Medulla oblongata (tissue), 1 donor: ENCODE data around the gene UTS2R.
"Not testable (repeated sequence)": the region's sequence is repeated elsewhere in the genome, so short reads cannot be mapped to it uniquely, and the experiment has no call there.

ENCODE experiments used
- DNase-seq: peaks from one replicate; pipeline ENCODE4 v3.0.0-alpha.2; 2015; ENCODE audit errors: extremely low spot score

The UTS2R gene

DNA sequence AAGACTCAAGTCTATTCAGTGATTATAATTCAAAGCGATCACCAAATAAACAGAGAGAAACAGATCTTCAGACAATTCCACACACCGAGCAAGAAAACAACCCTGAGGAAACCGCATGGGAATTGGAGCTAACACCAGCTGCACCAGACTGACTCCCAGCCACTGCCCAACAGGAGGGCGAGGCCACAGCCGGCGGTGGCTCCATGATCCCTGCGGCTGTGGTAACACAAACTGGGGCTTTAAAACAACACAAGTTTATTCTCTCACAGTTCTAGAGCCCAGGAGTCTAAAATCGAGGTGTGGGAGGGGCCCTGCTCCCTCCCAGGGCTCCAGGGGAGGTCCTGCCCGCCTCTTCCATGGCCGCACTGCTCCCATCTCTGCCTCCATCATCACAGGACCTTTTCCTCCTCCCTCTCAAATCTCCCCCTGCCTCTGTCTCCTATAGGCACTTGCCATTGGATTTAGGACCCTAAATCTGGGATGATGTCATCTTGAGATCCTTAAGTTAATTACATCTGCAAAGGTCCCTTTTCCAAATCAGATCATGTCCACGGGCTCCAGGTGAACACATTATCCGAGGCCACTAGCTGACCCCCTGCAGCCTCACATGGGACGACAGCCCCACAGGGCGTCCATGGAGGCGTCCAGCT lies 36.8 kb downstream of the UTS2R start:
- no peak for DNase-seq

GRCh38 chr17:82408938-82409318 lies 37.4 kb downstream of the UTS2R start:
- DNase-seq, result no peak

- DNase-seq, result no peak
Measured at GRCh38 chr17:82410014-82410716, 38.6 kb downstream of the UTS2R start.

DNA sequence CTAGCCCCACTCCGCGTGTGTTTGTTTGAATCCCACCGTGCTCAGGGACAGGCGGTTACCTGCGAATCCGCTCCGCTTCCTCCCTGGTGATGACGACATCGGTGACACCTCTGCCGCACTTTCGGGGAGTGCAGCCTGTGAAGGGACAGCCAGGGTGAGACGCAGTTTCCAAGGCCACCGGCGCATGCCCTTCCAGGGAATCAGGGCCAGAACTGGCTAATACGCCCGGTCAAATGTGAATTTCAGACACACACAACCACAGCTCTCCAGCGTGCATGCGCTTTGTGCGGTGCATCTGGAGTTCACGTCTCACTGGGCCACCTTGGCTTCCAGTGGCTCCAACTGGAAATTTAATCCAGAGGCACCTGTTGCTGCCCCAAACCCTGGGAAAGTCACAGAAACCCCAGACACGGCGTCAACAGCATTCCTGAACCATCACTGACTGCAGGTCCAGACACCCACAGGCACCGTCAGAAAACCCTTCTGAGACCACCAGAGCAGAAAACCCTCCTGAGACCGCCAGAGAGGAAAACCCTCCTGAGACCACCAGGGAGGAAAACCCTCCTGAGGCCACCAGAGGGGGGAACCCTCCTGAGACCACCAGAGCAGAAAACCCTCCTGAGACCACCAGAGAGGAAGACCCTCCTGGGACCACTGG lies 40.0 kb downstream of the UTS2R start:
- no peak for DNase-seq

GRCh38 chr17:82412081-82412480 lies 40.5 kb downstream of the UTS2R start:
- not testable (repeated sequence) for DNase-seq

DNA sequence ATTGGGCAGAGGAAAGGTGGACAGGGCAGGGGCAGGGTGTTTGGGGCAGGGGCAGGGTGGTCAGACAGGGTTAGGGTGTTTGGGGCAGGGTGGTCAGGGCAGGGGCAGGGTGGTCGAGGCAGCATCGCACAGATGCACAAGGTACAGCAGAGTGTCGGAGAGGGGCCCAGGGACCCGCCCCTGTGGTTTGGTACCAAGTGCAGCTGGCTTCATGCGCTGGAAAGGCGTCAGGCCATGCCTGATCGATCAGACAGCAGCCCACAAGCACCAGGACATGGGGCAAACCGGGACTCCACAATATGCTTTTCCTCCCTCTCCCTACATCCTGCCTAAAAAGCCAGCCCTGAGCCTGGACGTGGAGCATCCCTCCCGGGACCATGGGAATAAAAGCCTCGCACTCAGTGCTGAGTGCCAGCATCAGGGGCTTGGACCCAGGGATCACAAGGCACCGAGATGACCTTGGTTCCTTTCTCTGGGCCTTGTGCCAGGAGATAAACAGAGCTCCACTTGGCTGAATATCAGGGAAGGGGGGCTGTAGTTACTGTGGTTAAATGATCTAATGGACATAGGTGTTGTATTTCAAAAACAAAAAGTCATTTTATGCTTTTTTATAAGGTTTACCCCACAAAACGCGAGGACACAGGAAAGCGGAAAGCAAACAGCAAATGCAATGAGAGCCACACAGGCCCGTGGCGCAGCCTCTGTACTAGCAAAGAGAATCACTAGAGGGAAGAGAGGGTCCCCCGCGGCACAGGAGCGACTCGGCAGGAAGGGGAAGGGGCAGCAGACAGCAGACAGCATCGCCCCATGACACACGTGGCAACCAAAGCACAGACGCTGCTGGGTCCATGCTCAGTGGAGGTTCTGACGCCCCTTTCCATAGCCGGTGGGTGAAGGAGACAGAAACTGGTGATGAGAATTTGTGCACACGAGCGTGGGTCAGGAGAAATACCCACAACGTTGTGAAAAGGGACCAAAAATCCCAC lies 41.3 kb downstream of the UTS2R start:
- no peak for DNase-seq

DNA sequence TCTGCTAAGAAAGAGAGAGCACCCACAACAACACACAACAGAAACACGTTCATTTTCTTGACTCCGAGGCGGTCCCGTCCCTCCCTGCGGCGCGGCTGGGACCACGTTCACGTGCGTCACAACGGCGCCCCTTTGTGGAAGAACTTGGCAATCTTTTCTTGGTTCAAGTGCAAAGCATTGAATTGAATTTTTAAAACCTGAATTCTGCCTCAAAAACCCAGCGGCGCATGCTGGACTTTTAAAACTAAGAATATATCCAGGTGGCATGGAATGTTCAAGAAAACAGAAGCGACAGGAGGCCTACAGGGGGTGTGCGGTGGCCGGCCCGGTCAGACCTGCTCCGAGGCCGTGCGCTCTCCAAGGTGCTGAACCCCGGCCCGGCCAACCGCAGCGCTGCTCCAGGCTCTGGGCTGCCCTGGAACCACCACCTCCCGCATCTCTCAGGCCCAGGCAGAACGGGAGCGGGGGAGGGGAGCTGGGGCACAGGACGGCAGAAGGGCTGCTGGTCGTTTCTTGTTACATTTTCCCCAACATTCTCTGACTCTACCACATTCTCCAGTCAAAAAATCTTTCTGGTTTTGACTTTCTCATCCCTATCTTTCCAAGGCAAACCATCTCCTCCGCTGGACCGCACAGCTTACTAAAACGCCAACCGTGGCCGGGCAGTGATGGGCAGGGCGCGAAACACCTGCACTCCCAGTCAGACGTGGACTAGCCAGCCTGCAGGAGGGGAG lies 43.1 kb downstream of the UTS2R start:
- peak; percentile 69 for DNase-seq

GRCh38 chr17:82415336-82415735 lies 43.8 kb downstream of the UTS2R start:
- no peak for DNase-seq

DNA sequence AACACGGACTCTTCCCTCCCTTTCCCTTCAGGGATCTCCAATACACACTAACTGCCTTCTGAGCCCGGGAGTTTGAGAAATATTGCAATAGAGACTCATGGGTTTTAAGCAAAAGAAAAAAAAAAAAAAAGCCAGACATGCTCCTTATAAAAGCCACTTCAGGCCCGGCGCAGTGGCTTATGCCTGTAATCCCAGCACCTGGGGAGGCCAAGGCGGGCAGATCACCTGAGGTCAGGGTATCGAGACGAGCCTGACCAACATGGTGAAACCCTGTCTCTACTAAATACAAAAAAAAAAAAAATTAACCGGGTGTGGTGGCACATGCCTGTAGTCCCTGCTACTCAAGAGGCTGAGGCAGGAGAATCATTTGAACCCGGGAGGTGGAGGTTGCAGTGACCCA lies 44.2 kb downstream of the UTS2R start:
- DNase-seq, result no peak

GRCh38 chr17:82416264-82416663 lies 44.7 kb downstream of the UTS2R start:
- no peak for DNase-seq

DNA sequence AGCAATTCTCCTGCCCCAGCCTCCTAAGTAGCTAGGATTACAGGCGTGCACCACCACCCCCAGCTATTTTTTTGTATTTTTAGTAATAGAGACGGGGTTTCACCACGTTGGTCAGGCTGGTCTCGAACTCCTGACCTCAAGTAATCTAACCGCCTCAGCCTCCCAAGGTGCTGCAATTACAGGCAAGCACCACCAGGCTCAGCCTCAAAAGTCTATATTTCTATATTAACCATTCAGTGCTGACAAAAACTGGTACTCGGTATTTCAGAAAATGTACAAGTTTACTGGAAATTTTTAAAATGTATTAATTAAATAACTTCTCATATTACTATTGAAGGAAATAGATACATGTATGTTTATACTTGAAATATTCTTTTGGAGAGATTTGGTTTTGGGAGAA lies 45.2 kb downstream of the UTS2R start:
- no peak for DNase-seq

GRCh38 chr17:82418001-82418986 lies 46.7 kb downstream of the UTS2R start, which contains the start of the genes HEXD and OGFOD3:
TSS of gene HEXD (plus strand) at chr17:82418347. CDS start at chr17:82419800, 1,453 bp downstream.
TSS of gene OGFOD3 (minus strand) at chr17:82418586. CDS start at chr17:82418485, 101 bp downstream.
- peak; percentile 83 for DNase-seq

DNA sequence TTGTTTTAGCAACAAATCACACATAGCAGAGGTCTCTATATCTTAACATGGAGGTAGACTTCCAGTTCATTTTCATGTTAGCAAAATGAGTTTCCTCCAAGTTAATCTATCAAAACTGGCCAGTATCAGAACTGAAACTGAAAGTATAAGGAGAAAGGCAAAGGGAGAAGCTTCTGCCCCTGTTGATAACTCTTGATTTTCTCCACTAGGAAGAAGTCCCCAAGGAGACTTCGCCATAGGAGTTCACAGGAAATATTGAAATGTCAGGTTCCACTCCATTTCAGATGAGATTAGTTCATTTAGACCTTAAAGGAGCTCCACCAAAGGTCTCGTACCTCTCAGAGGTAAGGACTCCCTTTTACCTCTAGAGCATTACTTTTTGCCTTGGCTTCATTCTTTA lies 48.0 kb downstream of the UTS2R start:
- peak; percentile 21 for DNase-seq

GRCh38 chr17:82424001-82424862 lies 52.7 kb downstream of the UTS2R start:
- DNase-seq, result no peak

- no peak for DNase-seq
Measured at GRCh38 chr17:82424863-82425159, 53.2 kb downstream of the UTS2R start.
